Fibroblast of pulmonary artery (primary cell): ENCODE measurements around the gene DKK2.

Source experiments
- DNase-seq: peaks from one replicate; pipeline ENCODE4 v3.0.0-alpha.2; 2010; ENCODE audit warnings: low read depth
- H3K4me3 ChIP-seq: replicated peaks from 2 replicates; pipeline ENCODE4 v1.5.1; 2011; ENCODE audit warnings: low read depth, mild to moderate bottlenecking, control low read depth, low read length, moderate library complexity
- TF ChIP-seq, protein P1 (sequence below): IDR thresholded peaks from 2 replicates; pipeline ENCODE4 v1.5.1; 2011; ENCODE audit warnings: mild to moderate bottlenecking, control low read depth, low read length, inconsistent platforms; ENCODE audit errors: missing control alignments

Gene DKK2

DNA sequence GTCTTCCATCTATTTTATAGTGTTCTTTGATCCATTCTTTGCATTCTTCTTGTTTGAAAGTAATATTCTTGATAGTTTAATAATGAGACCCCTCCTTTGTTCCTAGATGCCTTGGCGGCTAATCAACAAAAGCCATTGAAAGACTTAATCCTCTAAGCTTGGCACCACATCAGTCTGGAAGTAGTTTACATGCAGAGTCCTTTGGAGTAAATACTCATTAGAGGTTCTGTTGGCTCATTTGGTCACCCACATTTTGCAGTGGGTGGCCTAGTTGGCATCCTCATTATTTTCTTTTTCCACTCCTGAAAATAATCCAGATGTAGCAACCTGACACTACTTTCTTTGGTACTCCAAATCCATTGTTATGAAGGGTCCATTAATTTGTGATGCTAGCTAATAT is 64.5 kb downstream of the DKK2 start:
- no peak for DNase-seq
- H3K4me3 ChIP-seq: no peak overlapping the region
- TF ChIP-seq, protein P1, sequence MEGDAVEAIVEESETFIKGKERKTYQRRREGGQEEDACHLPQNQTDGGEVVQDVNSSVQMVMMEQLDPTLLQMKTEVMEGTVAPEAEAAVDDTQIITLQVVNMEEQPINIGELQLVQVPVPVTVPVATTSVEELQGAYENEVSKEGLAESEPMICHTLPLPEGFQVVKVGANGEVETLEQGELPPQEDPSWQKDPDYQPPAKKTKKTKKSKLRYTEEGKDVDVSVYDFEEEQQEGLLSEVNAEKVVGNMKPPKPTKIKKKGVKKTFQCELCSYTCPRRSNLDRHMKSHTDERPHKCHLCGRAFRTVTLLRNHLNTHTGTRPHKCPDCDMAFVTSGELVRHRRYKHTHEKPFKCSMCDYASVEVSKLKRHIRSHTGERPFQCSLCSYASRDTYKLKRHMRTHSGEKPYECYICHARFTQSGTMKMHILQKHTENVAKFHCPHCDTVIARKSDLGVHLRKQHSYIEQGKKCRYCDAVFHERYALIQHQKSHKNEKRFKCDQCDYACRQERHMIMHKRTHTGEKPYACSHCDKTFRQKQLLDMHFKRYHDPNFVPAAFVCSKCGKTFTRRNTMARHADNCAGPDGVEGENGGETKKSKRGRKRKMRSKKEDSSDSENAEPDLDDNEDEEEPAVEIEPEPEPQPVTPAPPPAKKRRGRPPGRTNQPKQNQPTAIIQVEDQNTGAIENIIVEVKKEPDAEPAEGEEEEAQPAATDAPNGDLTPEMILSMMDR: no peak

DNA sequence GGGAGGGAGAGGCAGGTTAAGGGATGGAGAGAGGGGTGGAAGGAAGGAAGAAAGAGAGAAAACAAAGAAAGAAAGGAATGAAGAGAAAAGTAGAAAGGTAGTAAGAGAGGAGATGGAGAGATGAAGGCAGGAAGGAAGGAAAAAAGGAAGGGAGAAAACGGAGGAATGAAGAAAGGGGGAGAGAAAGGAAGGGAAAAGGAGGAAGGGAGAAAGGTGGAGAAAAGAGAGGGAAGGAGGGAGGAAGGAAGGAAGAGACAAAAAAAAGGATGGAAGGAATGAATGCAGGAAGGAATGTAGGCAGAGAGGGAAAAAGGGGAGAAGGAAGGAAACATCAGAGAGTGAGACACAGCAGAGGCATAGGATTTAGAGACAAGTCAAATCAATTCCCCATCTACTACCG is 68.2 kb downstream of the DKK2 start:
- no peak for DNase-seq
- TF ChIP-seq, protein P1: no peak

DNA sequence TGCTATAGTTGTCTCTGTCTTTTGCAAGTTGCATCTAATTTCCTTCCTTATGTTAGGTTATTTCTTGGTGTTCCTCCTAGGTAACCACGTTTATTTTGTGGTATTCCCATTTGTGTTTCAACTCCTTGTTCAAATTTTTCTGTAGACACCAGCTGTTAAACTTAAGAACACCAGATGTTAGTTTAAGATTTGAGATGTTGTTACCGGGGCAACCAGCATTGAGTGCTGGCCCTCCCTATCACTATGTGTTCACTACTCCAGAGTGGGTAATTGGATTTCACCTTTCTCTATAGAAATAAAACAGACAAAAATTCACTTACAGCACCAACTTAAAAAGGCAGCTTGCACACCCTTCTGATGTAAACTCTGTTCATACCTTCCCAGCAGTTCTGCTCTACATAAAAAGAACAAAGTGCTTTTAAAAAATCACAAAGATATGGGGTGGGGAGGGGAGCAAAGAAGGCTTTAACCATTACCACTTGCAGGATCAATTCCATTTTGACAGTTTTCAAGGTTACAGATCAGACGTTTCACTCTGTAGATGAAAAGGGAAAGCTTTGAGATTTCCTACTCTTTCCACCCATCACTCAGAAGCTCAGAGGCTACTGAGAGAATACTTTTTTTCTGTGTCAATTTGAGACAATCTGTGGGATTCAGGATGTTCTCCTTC is 82.9 kb downstream of the DKK2 start:
- DNase-seq: no peak
- TF ChIP-seq, protein P1: no peak
- H3K4me3 ChIP-seq: no peak overlapping the region

More for the DNA sequence above, 68.2 kb downstream of the DKK2 start:
- H3K4me3 ChIP-seq: no peak overlapping the region

DNA sequence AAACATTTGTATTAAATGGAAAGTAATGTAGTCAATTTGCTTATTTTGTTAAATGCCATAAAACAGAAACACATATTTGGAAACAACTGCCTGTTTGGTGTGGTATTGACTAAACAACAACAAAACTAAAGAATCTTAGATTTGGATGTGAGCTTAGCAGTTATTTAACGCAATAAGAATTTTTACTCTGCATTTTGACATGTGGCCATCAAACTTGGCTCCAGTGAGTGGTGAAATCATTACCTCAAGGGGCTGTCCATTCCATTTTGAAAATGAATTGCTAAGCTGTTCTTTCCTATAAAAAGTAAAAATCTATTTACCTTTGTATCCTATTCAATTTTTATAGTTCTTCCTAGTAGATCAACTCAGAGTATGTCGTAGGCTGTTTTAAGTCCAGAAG is 84.2 kb downstream of the DKK2 start:
- no peak for DNase-seq
- TF ChIP-seq, protein P1: no peak
- no peak overlapping the region for H3K4me3 ChIP-seq

DNA sequence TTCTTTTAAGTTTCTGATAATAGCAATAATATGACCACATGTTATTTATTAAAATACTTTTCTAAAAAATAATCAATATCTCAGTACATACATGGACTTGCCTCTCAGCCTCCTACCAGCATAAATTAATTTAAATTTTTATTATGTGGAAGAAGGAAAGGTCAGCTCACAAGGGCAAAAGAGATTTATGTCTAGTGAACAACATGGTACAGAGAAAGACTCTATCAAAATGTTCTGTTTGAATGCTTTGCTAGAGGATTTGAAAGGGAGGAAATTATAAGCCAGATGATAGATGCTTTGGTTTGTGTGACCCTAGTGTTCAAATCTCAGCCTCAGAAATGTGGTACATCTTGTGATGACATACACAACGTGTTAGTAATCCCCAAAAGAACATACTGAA is 94.3 kb downstream of the DKK2 start:
- no peak for DNase-seq
- TF ChIP-seq, protein P1: no peak
- H3K4me3 ChIP-seq: no peak overlapping the region

DNA sequence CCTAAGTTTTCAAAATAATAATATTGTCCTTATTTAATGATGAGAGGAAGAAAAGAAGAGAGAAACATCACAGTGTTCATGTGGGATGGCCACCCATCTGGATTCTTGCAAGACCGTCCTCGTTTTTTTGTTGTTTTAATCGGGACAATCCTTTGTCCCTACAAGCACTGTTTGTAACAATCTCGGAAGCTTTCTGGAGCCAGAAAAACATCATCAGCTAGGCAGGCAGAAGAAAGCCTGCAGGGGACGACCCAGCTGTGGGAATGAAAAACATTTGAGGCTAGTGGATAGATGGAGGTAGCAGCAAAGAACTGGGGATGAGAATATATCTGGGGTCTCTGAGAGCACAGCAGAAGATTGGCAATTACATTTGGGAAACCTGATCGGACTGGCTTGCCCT is 105.6 kb downstream of the DKK2 start:
- DNase-seq: no peak
- TF ChIP-seq, protein P1: no peak
- no peak overlapping the region for H3K4me3 ChIP-seq

DNA sequence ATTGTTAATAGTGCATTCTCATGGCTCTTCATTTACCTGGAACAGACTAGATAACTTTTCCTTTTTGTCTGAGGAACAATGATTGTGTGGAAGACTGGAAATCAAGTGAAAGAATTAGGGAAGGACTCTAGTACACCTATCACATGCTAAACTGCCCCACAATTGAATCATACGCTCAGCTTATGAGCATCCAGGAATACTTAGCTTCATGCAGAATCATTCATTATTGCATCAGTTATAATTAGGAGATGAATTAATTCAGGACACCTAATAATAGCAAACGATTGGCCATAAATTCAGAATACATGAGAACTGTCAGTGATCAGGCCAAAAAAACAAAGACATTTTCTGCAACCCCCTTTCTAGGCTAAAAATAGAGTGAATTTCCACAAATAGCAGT is 106.9 kb downstream of the DKK2 start:
- DNase-seq: no peak
- TF ChIP-seq, protein P1: no peak
- H3K4me3 ChIP-seq: no peak overlapping the region
